Breast epithelium (tissue), 3 donors: Measurements from ENCODE around the gene DACT3.

Experiments
- CTCF ChIP-seq, 3 donors: fragments of 450-650 bp; IDR thresholded peaks; one replicate each; pipeline ENCODE4 v1.5.1; 2016 to 2017; ENCODE audit warnings: antibody characterized with exemption in 3 of 3, mild to moderate bottlenecking in 3 of 3, moderate library complexity in 3 of 3
- POLR2A ChIP-seq: fragments of 450-650 bp; IDR thresholded peaks from one replicate; pipeline ENCODE4 v1.6.1; 2016; ENCODE audit warnings: antibody characterized with exemption, mild to moderate bottlenecking, moderate library complexity

DNA sequence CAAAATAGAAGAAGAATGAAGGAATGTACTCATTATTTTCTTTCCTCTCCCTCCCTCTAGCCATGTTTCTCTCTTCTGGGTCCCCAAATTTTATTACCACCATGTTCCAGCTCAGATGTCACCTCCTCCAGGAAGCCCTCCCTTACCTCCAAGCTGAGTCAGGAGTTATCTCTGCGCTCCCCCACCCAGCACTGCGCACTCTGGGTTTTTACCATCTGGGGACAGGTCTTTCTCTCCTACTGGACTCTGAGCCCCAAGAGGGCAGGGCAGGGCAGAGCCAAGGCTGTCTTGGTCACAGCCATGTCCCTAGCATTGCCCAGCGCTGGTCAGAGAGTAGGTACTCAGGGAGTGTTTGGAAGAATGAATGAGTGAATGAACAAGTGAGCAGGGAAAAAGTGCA is 27.9 kb downstream of the DACT3 start:
- no peak for TF ChIP-seq CTCF (IDR thresholded peaks at IDR 0.05)
- TF ChIP-seq POLR2A, result no peak
